Breast epithelium (tissue), 4 donors: ENCODE data around the gene MICOS13. TPM values are rescaled to one million over a fixed set of nuclear protein-coding genes. Genes with fewer than 3 reads are reported as not detected.
A peak's percentile ranks its signal among the peaks of the same experiment; 100 is the strongest.

ENCODE experiments used
- DNase-seq, 2 donors: peaks; one replicate each; pipeline ENCODE4 v3.0.0-alpha.2; 2019; ENCODE audit warnings: low spot score in 2 of 2
- H3K27ac ChIP-seq, 2 donors: fragments of 200-600 bp; sonication (generic) in 1 of 2; one replicate each; pipeline ENCODE4 v1.5.1; 2016 to 2019; ENCODE audit warnings: mild to moderate bottlenecking in 1 of 2
- H3K27me3 ChIP-seq, 2 donors: fragments of 200-600 bp; sonication (generic) in 1 of 2; one replicate each; pipeline versions ENCODE4 v1.5.1 to v1.6.0; 2017 to 2019; ENCODE audit warnings: control low read depth in 1 of 2, mild to moderate bottlenecking in 1 of 2
- H3K36me3 ChIP-seq: fragments of 200-600 bp; one replicate; pipeline ENCODE4 v1.5.1; 2019
- H3K4me1 ChIP-seq, 2 donors: fragments of 200-600 bp; sonication (generic); one replicate each; pipeline ENCODE4 v1.5.1; 2016 to 2019; ENCODE audit warnings: control low read depth in 1 of 2
- H3K4me3 ChIP-seq, 3 donors: fragments of 200-600 bp; sonication (generic); 1 replicate in 2 of 3; 2 replicates in 1 of 3; pipeline ENCODE4 v1.5.1; 2016 to 2019; ENCODE audit warnings: mild to moderate bottlenecking in 3 of 3, moderate library complexity in 2 of 3
- H3K9me3 ChIP-seq, 2 donors: fragments of 200-600 bp; sonication (generic) in 1 of 2; one replicate each; pipeline ENCODE4 v1.5.1; 2016 to 2019; ENCODE audit warnings: control low read depth in 1 of 2
- CTCF ChIP-seq, 3 donors: fragments of 450-650 bp; IDR thresholded peaks; one replicate each; pipeline ENCODE4 v1.5.1; 2016 to 2017; ENCODE audit warnings: antibody characterized with exemption in 3 of 3, mild to moderate bottlenecking in 3 of 3, moderate library complexity in 3 of 3
- POLR2A ChIP-seq: fragments of 450-650 bp; IDR thresholded peaks from one replicate; pipeline ENCODE4 v1.6.1; 2016; ENCODE audit warnings: antibody characterized with exemption, mild to moderate bottlenecking, moderate library complexity
- POLR2AphosphoS5 ChIP-seq, 3 donors: sonication (generic); formaldehyde crosslinking; IDR thresholded peaks; one replicate each; pipeline ENCODE4 v1.6.1; 2017; ENCODE audit warnings: antibody characterized with exemption in 3 of 3
- intact Hi-C: fragments of 100-400 bp; cut with DNase I; formaldehyde crosslinking; loops from one replicate; pipeline ENCODE4 v1.15.1; 2023; ENCODE audit warnings: low total_unique reads
- total RNA-seq, 3 donors: library from RNA; depleted of rRNA; stranded (reverse); fragments of >200 nt; gene quantifications; one replicate each; pipeline ENCODE4 v1.1.0, GENCODE V29; 2016

Gene MICOS13
- total RNA-seq, 3 donors from 2014 or later: 29.4 to 49.5 (median 44.3) TPM

- Histone ChIP-seq H3K36me3 (no peaks in the 10 kb centered on the region), H3K4me3 (peak overlapping the region; percentile 81 to 99 (median 82)), H3K27me3 (no peaks in the 10 kb centered on the region), H3K9me3 (no peaks in the 10 kb centered on the region), H3K27ac (peak overlapping the region; percentile 92 to 93), H3K4me1 (peaks cover 9 to 13% of the 10 kb centered on the region in 2 donors)
- no peak for DNase-seq
- intact Hi-C loops: no loop called here
- TF ChIP-seq POLR2AphosphoS5 (IDR thresholded peaks at IDR 0.05) (no peak), POLR2A (no peak), CTCF (IDR thresholded peaks at IDR 0.05) (no peak)
Observed at GRCh38 chr19:5681391-5682106, 1.2 kb upstream of the MICOS13 start.

GRCh38 chr19:5680084-5680436 is 256 bp downstream of the MICOS13 start:
- peak overlapping the region; percentile 81 to 99 (median 82) for H3K4me3 ChIP-seq
- H3K4me1 ChIP-seq: peaks cover 9 to 13% of the 10 kb centered on the region in 2 donors
- no peaks in the 10 kb centered on the region for H3K36me3 ChIP-seq
- TF ChIP-seq POLR2AphosphoS5 (IDR thresholded peaks at IDR 0.05): no peak
- TF ChIP-seq POLR2A: no peak
- TF ChIP-seq CTCF (IDR thresholded peaks at IDR 0.05): no peak
- no peaks in the 10 kb centered on the region for H3K9me3 ChIP-seq
- peak overlapping the region; percentile 92 to 93 for H3K27ac ChIP-seq
- peak in 1 of 2 donors; percentile 51 for DNase-seq
- intact Hi-C loops: no loop called here
- no peaks in the 10 kb centered on the region for H3K27me3 ChIP-seq

DNA sequence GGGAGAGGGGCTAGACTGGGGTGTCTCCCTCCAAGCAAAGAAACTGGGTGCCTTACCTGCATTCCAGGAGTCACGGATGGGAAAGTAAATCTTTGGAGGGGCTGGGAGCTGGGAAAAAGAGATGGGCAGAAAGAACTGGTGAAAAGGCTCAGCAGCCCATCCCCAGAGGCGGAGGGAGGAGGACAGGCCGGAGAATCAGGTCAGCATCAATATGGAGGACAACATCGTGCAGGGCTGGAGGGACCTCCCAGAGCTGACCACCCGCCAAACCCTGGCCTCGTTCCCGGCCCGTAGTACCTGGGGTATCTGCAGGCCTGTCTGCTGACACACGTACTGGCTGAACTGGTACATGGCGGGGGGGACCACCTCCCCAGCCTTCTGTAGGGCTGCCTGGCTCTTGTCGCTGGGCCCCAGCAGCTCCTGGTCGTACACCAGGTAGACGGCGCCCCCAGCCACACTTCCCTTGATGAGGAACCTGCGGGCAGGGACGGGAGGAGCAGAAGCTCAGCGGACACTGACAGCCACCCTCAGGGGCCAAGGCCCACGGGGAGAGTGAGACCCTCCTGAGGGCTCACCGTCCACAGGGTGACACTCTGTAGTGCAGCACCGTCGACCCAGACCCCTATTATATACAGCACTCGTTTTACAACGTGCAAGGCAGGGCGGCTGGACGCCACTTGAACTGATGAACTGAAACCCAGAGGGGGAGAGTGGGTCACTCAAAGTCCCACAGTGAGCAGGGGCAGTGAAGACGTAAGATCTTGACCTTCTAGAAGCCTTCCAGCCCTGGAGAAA is 830 bp downstream of the MICOS13 start:
- H3K36me3 ChIP-seq: no peaks in the 10 kb centered on the region
- peaks cover 9 to 13% of the 10 kb centered on the region in 2 donors for H3K4me1 ChIP-seq
- peak overlapping the region; percentile 81 to 99 (median 82) for H3K4me3 ChIP-seq
- TF ChIP-seq POLR2A (no peak), CTCF (IDR thresholded peaks at IDR 0.05) (no peak)
- H3K27me3 ChIP-seq: no peaks in the 10 kb centered on the region
- H3K27ac ChIP-seq: peak overlapping the region; percentile 92 to 93
- intact Hi-C loops: no loop called here
- H3K9me3 ChIP-seq: no peaks in the 10 kb centered on the region
- DNase-seq: no peak

- Histone ChIP-seq H3K27ac (no peak overlapping the region), H3K9me3 (no peaks in the 10 kb centered on the region), H3K4me1 (peaks cover 9 to 13% of the 10 kb centered on the region in 2 donors), H3K4me3 (no peak overlapping the region), H3K36me3 (no peaks in the 10 kb centered on the region), H3K27me3 (no peaks in the 10 kb centered on the region)
- intact Hi-C loops: no loop called here
- TF ChIP-seq CTCF (IDR thresholded peaks at IDR 0.05): no peak
- no peak for TF ChIP-seq POLR2A
- TF ChIP-seq POLR2AphosphoS5 (IDR thresholded peaks at IDR 0.05): no peak
- DNase-seq: no peak
Observed at GRCh38 chr19:5678071-5678718, 2.1 kb downstream of the MICOS13 start.
